Muscle layer of colon (tissue), 2 donors: ENCODE data around the gene STH.

Source experiments
- H3K27ac ChIP-seq: one replicate; pipeline ENCODE4 v1.7.0; 2013; ENCODE audit warnings: low read depth, mild to moderate bottlenecking, low read length, moderate library complexity
- H3K27me3 ChIP-seq, 2 donors: one replicate each; pipeline ENCODE4 v1.7.0; 2013; ENCODE audit warnings: low read length in 2 of 2, mild to moderate bottlenecking in 2 of 2; ENCODE audit not compliant: insufficient read depth in 2 of 2, control insufficient read depth in 1 of 2
- H3K36me3 ChIP-seq: one replicate; pipeline ENCODE4 v1.7.0; 2013; ENCODE audit warnings: mild to moderate bottlenecking, low read length; ENCODE audit not compliant: insufficient read depth
- H3K4me1 ChIP-seq: one replicate; pipeline ENCODE4 v1.7.0; 2013; ENCODE audit warnings: mild to moderate bottlenecking, low read length; ENCODE audit not compliant: insufficient read depth
- H3K4me3 ChIP-seq, 2 donors: one replicate each; pipeline ENCODE4 v1.7.0; 2013; ENCODE audit warnings: low read length in 2 of 2, low read depth in 1 of 2, mild to moderate bottlenecking in 1 of 2, moderate library complexity in 1 of 2
- H3K9ac ChIP-seq: one replicate; pipeline ENCODE4 v1.7.0; 2013; ENCODE audit warnings: low read length
- H3K9me3 ChIP-seq: one replicate; pipeline ENCODE4 v1.7.0; 2013; ENCODE audit warnings: mild to moderate bottlenecking, low read length
- donor health status: abdominal sarcoma.
- donor health status: Adenocarcinoma of cecum.

Gene STH

DNA sequence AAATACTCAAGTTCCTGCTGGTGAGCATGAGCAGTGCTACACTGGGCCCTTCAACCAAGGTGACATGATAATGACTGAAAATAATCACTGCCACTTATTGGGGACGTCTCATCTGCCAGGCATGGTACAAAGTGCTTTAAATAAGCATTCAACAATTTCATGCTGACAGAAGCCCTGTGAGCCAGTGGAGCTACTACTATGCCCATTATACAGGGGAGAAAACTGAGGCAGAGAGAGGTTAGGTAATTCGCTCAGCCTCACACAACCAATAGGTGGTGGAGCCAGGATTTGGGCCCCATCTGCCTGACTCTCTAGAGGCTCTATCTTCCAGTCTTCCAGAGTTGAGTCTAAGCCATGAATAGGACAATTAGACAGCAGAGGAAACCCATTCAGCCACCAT is 30.3 kb upstream of the STH start:
- H3K27ac ChIP-seq = no peak overlapping the region
- H3K4me1 ChIP-seq = peaks cover 10% of the 10 kb centered on the region
- H3K36me3 ChIP-seq = no peaks in the 10 kb centered on the region
- no peaks in the 10 kb centered on the region for H3K9me3 ChIP-seq
- no peak overlapping the region for H3K4me3 ChIP-seq
- no peak overlapping the region for H3K9ac ChIP-seq
- no peaks in the 10 kb centered on the region for H3K27me3 ChIP-seq

GRCh38 chr17:45969726-45970125 is 29.3 kb upstream of the STH start:
- no peak overlapping the region for H3K4me3 ChIP-seq
- H3K36me3 ChIP-seq = no peaks in the 10 kb centered on the region
- H3K9me3 ChIP-seq = no peaks in the 10 kb centered on the region
- H3K9ac ChIP-seq = no peak overlapping the region
- H3K4me1 ChIP-seq = peaks cover 11% of the 10 kb centered on the region
- no peaks in the 10 kb centered on the region for H3K27me3 ChIP-seq
- no peak overlapping the region for H3K27ac ChIP-seq

DNA sequence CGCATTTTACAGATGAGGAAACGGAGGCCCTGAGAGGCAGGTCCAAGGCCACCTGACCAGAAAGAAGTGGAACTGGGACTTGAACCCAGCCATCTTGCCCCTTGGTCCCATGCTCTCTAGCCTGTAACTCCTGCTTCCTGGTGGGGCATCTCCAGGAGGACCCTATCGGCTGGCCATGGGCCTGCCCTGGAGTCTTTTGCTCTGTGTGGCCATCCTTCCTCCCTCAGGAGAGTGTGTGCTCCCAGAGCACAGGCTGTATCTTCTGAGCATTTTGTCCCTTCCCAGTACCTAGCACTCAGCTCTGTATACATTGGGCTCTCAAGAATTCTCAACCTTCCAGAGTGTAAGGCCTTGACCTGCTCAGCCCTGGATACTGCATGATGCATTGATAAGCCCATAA is 28.4 kb upstream of the STH start:
- H3K4me1 ChIP-seq = peaks cover 11% of the 10 kb centered on the region
- no peak overlapping the region for H3K9ac ChIP-seq
- H3K9me3 ChIP-seq = no peaks in the 10 kb centered on the region

DNA sequence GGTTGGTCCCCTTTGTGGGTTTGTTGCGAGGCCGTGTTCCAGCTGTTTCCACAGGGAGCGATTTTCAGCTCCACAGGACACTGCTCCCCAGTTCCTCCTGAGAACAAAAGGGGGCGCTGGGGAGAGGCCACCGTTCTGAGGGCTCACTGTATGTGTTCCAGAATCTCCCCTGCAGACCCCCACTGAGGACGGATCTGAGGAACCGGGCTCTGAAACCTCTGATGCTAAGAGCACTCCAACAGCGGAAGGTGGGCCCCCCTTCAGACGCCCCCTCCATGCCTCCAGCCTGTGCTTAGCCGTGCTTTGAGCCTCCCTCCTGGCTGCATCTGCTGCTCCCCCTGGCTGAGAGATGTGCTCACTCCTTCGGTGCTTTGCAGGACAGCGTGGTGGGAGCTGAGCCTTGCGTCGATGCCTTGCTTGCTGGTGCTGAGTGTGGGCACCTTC is 27.3 kb upstream of the STH start:
- Histone ChIP-seq H3K27me3 (no peaks in the 10 kb centered on the region), H3K4me3 (no peak overlapping the region), H3K9me3 (no peaks in the 10 kb centered on the region), H3K4me1 (peaks cover 11% of the 10 kb centered on the region), H3K36me3 (no peaks in the 10 kb centered on the region), H3K27ac (no peak overlapping the region), H3K9ac (no peak overlapping the region)

More for the DNA sequence above, 28.4 kb upstream of the STH start:
- H3K27ac ChIP-seq = no peak overlapping the region
- no peaks in the 10 kb centered on the region for H3K36me3 ChIP-seq
- H3K27me3 ChIP-seq = no peaks in the 10 kb centered on the region
- no peak overlapping the region for H3K4me3 ChIP-seq

GRCh38 chr17:45972531-45972930 is 26.5 kb upstream of the STH start:
- Histone ChIP-seq H3K27me3 (no peaks in the 10 kb centered on the region), H3K9ac (no peak overlapping the region), H3K4me1 (peaks cover 11% of the 10 kb centered on the region), H3K4me3 (no peak overlapping the region), H3K27ac (peak overlapping the region; percentile 12), H3K36me3 (no peaks in the 10 kb centered on the region), H3K9me3 (no peaks in the 10 kb centered on the region)

GRCh38 chr17:45973099-45973780 is 25.8 kb upstream of the STH start:
- no peaks in the 10 kb centered on the region for H3K36me3 ChIP-seq
- H3K27me3 ChIP-seq = no peaks in the 10 kb centered on the region
- no peak overlapping the region for H3K4me3 ChIP-seq
- H3K27ac ChIP-seq = no peak overlapping the region
- H3K4me1 ChIP-seq = peaks cover 11% of the 10 kb centered on the region
- H3K9ac ChIP-seq = no peak overlapping the region
- no peaks in the 10 kb centered on the region for H3K9me3 ChIP-seq

DNA sequence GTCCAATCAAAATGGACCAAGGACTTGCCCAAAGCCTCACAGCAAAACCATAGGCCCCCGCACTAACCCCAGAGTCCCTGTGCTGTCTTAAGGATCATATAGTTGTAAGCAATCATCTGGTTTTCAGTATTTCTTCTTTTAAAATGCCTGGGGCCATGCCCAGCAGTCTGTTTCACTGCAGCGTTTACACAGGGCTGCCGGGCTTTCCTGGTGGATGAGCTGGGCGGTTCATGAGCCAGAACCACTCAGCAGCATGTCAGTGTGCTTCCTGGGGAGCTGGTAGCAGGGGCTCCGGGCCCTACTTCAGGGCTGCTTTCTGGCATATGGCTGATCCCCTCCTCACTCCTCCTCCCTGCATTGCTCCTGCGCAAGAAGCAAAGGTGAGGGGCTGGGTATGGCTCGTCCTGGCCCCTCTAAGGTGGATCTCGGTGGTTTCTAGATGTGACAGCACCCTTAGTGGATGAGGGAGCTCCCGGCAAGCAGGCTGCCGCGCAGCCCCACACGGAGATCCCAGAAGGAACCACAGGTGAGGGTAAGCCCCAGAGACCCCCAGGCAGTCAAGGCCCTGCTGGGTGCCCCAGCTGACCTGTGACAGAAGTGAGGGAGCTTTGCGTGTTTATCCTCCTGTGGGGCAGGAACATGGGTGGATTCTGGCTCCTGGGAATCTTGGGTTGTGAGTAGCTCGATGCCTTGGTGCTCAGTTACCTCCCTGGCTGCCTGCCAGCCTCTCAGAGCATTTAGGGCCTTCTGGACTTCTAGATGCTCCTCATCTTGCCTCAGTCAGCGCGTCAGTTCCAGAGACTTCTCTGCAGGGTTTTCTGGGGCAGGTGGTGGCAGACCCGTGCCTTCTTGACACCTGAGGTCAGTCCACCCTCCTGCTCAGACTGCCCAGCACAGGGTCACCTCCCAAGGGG is 24.8 kb upstream of the STH start:
- Histone ChIP-seq H3K4me3 (no peak overlapping the region), H3K27ac (peak overlapping the region; percentile 37), H3K4me1 (peaks cover 11% of the 10 kb centered on the region)

DNA sequence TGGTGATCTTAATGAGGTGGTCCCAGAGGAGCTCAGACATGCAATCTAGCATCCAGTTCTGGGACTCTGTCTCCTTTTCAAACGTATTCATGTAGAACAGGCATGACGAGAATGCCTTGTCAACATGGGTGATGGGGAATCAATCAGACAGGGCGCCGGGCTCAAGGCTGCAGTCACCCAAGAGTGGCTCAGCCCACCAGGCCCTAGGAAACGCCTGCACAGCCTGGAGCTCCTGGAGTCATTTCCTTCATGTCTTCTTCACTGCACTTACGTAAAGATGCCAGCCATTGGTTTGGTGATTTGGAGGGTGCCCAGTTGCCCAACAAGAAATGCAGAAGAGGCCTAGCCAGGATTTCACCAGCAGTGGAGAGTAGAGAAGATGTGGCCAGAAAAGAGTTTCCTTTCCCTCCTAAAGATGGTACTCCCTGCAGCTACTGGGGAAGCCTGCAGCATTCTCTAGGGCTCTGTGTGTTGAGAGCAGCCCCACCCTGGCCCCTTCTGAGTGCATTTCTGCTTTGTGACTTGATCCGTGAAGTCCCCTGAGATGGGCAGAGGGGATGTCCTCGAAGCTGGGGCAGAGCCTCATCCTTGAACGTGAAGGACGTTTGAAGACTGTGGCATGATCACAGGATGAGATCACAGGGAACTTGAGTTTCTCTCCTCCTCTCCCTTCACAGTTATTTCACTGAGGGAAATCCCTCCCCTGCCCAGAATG is 24.0 kb upstream of the STH start:
- H3K27ac ChIP-seq = no peak overlapping the region
- no peaks in the 10 kb centered on the region for H3K36me3 ChIP-seq
- H3K9me3 ChIP-seq = no peaks in the 10 kb centered on the region
- no peak overlapping the region for H3K9ac ChIP-seq
- peaks cover 11% of the 10 kb centered on the region for H3K4me1 ChIP-seq
- H3K27me3 ChIP-seq = no peaks in the 10 kb centered on the region
- no peak overlapping the region for H3K4me3 ChIP-seq

More for the DNA sequence above, 24.8 kb upstream of the STH start:
- Histone ChIP-seq H3K27me3 (no peaks in the 10 kb centered on the region), H3K9me3 (no peaks in the 10 kb centered on the region), H3K9ac (no peak overlapping the region), H3K36me3 (no peaks in the 10 kb centered on the region)

- Histone ChIP-seq H3K36me3 (no peaks in the 10 kb centered on the region), H3K9me3 (no peaks in the 10 kb centered on the region), H3K27me3 (no peaks in the 10 kb centered on the region), H3K4me3 (no peak overlapping the region), H3K4me1 (peaks cover 11% of the 10 kb centered on the region), H3K27ac (no peak overlapping the region), H3K9ac (no peak overlapping the region)
These were observed 23.3 kb upstream of the STH start for GRCh38 chr17:45975640-45976295.

DNA sequence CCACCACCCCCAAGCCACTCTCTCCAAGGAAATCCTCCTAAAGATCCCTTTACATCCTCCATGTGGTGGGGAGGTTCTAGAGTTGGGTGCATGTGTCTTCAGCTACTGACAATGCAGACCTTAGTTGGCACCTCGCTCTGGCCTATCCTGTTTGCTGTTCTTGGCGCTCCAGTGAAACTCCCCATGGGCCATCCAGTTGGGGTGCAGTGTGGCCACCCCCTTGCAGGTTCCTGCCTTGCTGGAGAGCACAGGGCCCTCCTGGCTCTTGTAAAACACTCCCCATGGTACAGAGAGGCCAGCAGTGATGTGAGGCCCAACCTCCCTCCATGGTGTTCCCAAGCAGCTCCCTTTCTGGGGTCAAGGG is 22.7 kb upstream of the STH start:
- H3K9ac ChIP-seq = no peak overlapping the region
- H3K27me3 ChIP-seq = no peaks in the 10 kb centered on the region
- H3K4me1 ChIP-seq = peaks cover 11% of the 10 kb centered on the region
- no peaks in the 10 kb centered on the region for H3K9me3 ChIP-seq
- H3K27ac ChIP-seq = no peak overlapping the region
- H3K36me3 ChIP-seq = no peaks in the 10 kb centered on the region
- no peak overlapping the region for H3K4me3 ChIP-seq
